HG03108 (cell line): ENCODE data around the gene SLC6A12.

Experiments used
- ATAC-seq: cut with Tn5 transposase; IDR thresholded peaks from one replicate; pipeline ENCODE4 v1.9.1; 2021; ENCODE audit warnings: moderate library complexity; ENCODE audit not compliant: unreplicated experiment

SLC6A12 gene

GRCh38 chr12:180445-180844 lies 33.5 kb downstream of the SLC6A12 start:
- ATAC-seq: no peak

- no peak for ATAC-seq
Observed at GRCh38 chr12:179885-180284, 34.1 kb downstream of the SLC6A12 start.

DNA sequence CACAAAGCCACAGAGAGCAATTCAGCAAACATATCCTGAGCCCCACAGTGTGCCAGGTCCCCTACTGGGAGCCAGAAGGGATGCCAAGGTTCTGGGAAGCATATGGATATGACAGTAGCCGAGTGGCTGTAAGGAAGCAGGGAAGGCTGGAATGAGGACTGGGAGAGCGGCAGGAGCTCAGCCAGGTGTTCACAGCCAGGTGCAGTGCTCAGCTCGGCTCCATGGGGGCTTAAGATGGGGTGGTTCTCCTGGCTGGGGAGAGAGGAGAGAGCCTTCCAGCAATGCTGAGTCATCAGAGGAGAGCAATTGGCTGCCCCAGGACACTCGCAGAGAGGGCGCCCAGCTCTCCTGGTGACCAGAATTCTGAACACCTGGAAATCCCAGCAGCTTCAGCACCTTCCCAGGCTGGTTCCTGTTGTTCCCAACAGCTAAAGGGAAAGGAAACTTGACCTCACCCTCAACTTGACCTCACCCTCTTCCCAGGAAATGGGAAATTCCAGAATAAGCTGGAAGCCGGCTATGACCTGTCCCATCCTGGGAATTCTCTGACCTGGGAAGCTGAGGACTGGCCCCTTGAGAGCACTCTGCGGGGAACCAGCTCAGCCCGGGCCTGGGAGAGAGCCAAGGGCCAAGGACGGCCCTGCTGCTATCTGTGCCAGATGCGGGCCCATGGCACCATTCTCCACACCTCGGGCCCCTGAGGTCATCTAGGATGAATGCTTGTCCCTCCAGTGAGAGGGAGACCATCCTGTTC lies 34.6 kb downstream of the SLC6A12 start:
- no peak for ATAC-seq

DNA sequence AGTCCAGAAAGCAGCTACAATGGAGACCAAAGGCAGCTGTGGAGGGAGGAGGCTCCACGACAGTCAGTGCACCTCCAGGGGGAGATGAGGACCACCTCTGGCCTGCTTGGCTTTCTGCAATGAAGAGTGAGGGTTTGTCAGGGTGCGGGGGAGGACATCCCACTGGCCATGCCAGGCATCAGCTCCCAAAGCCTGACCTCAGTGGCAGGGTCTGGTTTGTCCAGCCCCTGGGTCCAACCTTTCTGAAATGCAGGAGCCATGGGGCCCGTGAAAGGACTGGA lies 35.2 kb downstream of the SLC6A12 start:
- no peak for ATAC-seq

- ATAC-seq: no peak
Observed at GRCh38 chr12:177980-178828, 35.8 kb downstream of the SLC6A12 start.

DNA sequence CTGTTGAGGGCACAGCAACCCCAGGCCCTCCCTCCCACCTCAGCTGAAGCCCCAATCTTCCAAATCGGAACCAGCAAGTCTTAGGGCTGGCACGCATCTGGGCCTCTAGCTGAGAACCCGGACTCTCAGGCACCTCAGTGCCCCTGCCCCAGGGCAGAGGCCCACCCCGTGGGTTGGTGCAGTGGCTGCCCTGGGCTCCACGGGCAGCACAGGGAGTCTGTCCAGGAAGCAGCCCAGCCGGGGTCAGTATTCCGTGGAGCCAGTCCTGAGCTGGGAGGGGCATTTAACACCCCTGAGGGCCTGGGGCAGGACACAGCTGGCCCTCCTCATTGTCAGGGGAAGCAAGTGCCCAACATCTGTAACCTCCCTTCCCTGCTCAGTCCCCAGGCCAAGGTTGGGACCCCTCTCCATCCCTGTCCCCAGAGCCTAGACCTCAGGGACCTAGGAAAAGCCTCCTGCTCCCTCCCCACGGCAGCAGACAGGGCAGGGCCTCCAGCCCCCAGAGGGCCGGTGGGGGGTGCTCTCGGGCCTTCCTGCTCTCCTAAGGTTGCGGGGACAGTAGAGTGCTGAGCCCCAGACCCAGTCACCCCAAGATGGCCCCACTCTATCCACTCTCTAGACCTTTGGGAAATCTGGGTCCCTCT lies 36.5 kb downstream of the SLC6A12 start:
- no peak for ATAC-seq

DNA sequence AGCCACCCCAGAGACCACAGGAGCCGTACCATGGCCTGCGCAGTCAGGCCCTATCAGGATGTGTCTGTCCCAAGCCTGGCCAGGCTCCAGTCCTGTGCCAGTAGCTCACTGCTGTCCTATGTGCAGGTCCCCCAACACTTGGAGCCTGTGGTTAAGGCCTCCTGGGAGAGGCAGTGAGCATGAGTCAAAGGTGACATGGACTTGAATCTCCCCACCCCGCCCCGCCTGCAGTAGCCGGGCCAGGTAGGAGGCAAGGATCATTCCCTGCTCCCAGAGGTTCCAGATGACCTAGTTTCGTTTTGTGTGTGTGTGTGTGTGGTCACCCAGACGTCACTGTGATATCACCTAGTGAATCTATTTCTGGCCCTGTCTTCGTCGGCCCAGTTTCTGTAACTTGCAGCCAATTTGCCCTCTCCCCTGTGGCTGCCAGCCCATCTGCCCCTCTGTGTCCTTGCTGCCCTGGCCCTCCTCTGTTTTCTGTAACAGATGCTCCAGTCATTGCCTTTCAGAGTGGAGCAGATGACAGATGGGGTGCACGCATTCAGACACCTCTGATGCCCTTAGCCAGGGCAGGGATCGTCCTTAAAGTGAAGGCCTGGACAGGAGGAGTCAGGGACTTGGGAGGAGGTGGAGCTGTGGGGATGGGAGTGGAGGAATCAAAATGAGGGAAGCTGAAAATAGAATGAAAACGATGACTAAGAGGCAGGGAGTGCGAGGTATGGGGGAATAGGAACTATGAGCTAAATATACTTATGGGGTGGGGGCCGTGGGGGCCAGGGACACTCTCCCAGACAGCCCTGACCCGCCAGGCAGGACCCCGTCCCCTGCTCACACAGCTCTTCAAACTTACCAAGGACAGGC lies 37.4 kb downstream of the SLC6A12 start:
- ATAC-seq: no peak

GRCh38 chr12:175759-176158 lies 38.2 kb downstream of the SLC6A12 start:
- ATAC-seq: no peak

DNA sequence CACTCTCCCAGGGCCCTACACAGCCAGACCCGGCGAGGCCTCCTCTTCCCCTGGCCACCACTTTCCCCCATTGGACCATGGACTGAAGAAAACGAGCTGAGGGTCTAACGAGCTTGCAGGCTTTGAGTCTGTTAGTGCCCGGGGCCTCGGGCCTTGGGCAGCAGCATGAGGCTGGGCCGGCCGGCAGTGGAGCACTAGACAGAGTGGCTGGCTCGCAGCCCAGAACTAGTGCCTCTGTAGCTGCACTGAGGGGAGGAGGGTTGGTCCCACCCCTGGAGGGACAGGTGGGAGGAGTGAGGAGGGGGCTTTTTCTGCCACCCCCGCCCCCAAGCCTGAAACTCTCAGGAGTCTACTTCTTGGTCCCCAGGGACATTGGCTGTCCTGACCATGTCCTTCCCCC lies 38.7 kb downstream of the SLC6A12 start:
- ATAC-seq: no peak

DNA sequence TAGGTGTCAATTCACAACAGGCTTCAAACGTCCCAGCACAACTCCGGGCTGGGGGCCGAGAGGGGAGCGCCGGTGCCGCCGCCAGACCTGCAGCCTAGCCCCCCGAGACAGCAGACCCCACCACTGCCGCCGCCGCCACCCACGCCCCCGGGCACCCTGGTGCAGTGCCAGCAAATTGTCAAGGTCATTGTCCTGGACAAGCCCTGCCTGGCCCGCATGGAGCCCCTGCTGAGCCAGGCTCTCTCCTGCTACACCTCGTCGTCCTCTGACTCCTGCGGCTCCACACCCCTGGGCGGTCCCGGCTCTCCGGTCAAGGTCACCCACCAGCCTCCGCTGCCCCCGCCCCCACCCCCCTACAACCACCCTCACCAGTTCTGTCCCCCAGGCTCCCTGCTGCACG lies 39.4 kb downstream of the SLC6A12 start:
- no peak for ATAC-seq

- ATAC-seq: no peak
Observed at GRCh38 chr12:174124-174523, 39.8 kb downstream of the SLC6A12 start.

DNA sequence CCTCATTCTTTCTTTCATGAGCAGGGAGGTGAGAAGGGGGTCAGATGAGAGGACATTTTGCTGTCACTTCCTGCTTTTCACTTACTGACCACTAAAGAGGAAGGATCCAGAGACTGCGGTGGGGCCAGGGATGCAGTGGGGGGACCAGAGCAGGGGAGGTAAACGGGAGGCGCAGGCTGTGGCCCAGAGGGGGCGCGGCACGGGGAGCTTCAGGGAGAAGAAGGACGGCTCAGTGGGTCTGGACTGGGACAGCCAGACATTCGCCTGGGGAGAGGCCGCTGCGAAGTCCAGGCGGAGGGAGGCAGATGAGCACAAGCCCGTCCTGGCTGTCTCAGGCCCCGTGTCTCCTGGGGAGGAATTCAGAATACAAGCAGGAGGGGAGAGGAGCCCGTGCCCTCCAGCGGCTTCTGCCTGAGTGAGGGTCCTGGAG lies 41.2 kb downstream of the SLC6A12 start:
- no peak for ATAC-seq

GRCh38 chr12:171743-172676 lies 41.9 kb downstream of the SLC6A12 start:
- ATAC-seq: no peak

GRCh38 chr12:171276-171675 lies 42.7 kb downstream of the SLC6A12 start:
- ATAC-seq: no peak

GRCh38 chr12:170371-171225 lies 43.4 kb downstream of the SLC6A12 start:
- no peak for ATAC-seq

GRCh38 chr12:169528-170370 lies 44.2 kb downstream of the SLC6A12 start:
- no peak for ATAC-seq

- ATAC-seq: no peak
Observed at GRCh38 chr12:168763-169525, 45.0 kb downstream of the SLC6A12 start.
